Esophagus squamous epithelium (tissue), 4 donors: ENCODE results near the gene NAE1.

ENCODE experiments used
- CTCF ChIP-seq, 6 experiments: fragments of 450-650 bp in 4 of 6; fragments of 200-600 bp in 2 of 6; sonication (generic) in 2 of 6; IDR thresholded peaks; one replicate each; pipeline ENCODE4 v1.5.1; 2016 to 2019; ENCODE audit warnings: antibody characterized with exemption in 6 of 6, mild to moderate bottlenecking in 4 of 6, moderate library complexity in 4 of 6
- POLR2A ChIP-seq, 4 donors: fragments of 450-650 bp; IDR thresholded peaks; one replicate each; pipeline ENCODE4 v1.6.1; 2017; ENCODE audit warnings: antibody characterized with exemption in 4 of 4, mild to moderate bottlenecking in 4 of 4, moderate library complexity in 3 of 4

GRCh38 chr16:66809765-66810164 lies 21.0 kb downstream of the NAE1 start:
- TF ChIP-seq POLR2A (IDR thresholded peaks at IDR 0.05): no peak
- TF ChIP-seq CTCF (IDR thresholded peaks at IDR 0.05): no peak
